ENCODE data around the gene ZSWIM5.
"Not testable (repeated sequence)": the region's sequence is repeated elsewhere in the genome, so short reads cannot be mapped to it uniquely, and the experiment has no call there.

The ZSWIM5 gene

GRCh38 chr1:45135316-45135715 is 71.1 kb downstream of the ZSWIM5 start:
- no peak overlapping the region for H3K4me3 ChIP-seq (ENCODE audit: low read length)
- no peak for TF ChIP-seq ZNF274 (IDR thresholded peaks at IDR 0.05; ENCODE audit: low read depth, low read length)

- no peak for TF ChIP-seq ZNF274 (IDR thresholded peaks at IDR 0.05; ENCODE audit: low read depth, low read length)
- H3K4me3 ChIP-seq (ENCODE audit: low read length) = no peak overlapping the region
Observed at GRCh38 chr1:45134461-45134873, 71.9 kb downstream of the ZSWIM5 start.

GRCh38 chr1:45132719-45133118 is 73.7 kb downstream of the ZSWIM5 start:
- not testable (repeated sequence) for H3K4me3 ChIP-seq (ENCODE audit: low read length)

GRCh38 chr1:45123358-45123757 is 83.0 kb downstream of the ZSWIM5 start:
- H3K4me3 ChIP-seq (ENCODE audit: low read length) = no peak overlapping the region
- TF ChIP-seq ZNF274 (IDR thresholded peaks at IDR 0.05; ENCODE audit: low read depth, low read length) = no peak

- no peak overlapping the region for H3K4me3 ChIP-seq (ENCODE audit: low read length)
- no peak for TF ChIP-seq ZNF274 (IDR thresholded peaks at IDR 0.05; ENCODE audit: low read depth, low read length)
Observed at GRCh38 chr1:45122724-45123123, 83.7 kb downstream of the ZSWIM5 start.

GRCh38 chr1:45117766-45118165 is 88.6 kb downstream of the ZSWIM5 start:
- no peak overlapping the region for H3K4me3 ChIP-seq (ENCODE audit: low read length)
- no peak for TF ChIP-seq ZNF274 (IDR thresholded peaks at IDR 0.05; ENCODE audit: low read depth, low read length)

GRCh38 chr1:45116820-45117219 is 89.6 kb downstream of the ZSWIM5 start:
- no peak for TF ChIP-seq ZNF274 (IDR thresholded peaks at IDR 0.05; ENCODE audit: low read depth, low read length)
- no peak overlapping the region for H3K4me3 ChIP-seq (ENCODE audit: low read length)

GRCh38 chr1:45116340-45116739 is 90.1 kb downstream of the ZSWIM5 start:
- H3K4me3 ChIP-seq (ENCODE audit: low read length) = no peak overlapping the region
- TF ChIP-seq ZNF274 (IDR thresholded peaks at IDR 0.05; ENCODE audit: low read depth, low read length) = no peak

GRCh38 chr1:45115198-45115597 is 91.2 kb downstream of the ZSWIM5 start:
- H3K4me3 ChIP-seq (ENCODE audit: low read length) = not testable (repeated sequence)

- no peak for TF ChIP-seq ZNF274 (IDR thresholded peaks at IDR 0.05; ENCODE audit: low read depth, low read length)
Observed at GRCh38 chr1:45112661-45113060, 93.7 kb downstream of the ZSWIM5 start.

GRCh38 chr1:45111239-45111638 is 95.2 kb downstream of the ZSWIM5 start:
- no peak overlapping the region for H3K4me3 ChIP-seq (ENCODE audit: low read length)
- TF ChIP-seq ZNF274 (IDR thresholded peaks at IDR 0.05; ENCODE audit: low read depth, low read length) = no peak

More at GRCh38 chr1:45112661-45113060, 93.7 kb downstream of the ZSWIM5 start:
- H3K4me3 ChIP-seq (ENCODE audit: low read length) = no peak overlapping the region

GRCh38 chr1:45107782-45108181 is 98.6 kb downstream of the ZSWIM5 start:
- TF ChIP-seq ZNF274 (IDR thresholded peaks at IDR 0.05; ENCODE audit: low read depth, low read length) = no peak
- H3K4me3 ChIP-seq (ENCODE audit: low read length) = no peak overlapping the region

GRCh38 chr1:45106864-45107263 is 99.5 kb downstream of the ZSWIM5 start:
- not testable (repeated sequence) for H3K4me3 ChIP-seq (ENCODE audit: low read length)

GRCh38 chr1:45106156-45106545 is 100.3 kb downstream of the ZSWIM5 start:
- not testable (repeated sequence) for H3K4me3 ChIP-seq (ENCODE audit: low read length)

GRCh38 chr1:45105486-45106155 is 100.8 kb downstream of the ZSWIM5 start:
- H3K4me3 ChIP-seq (ENCODE audit: low read length) = not testable (repeated sequence)

- H3K4me3 ChIP-seq (ENCODE audit: low read length) = no peak overlapping the region
- no peak for TF ChIP-seq ZNF274 (IDR thresholded peaks at IDR 0.05; ENCODE audit: low read depth, low read length)
Observed at GRCh38 chr1:45103534-45103933, 102.9 kb downstream of the ZSWIM5 start.

All from GM08714 (cell line).